Suprapubic skin (tissue), 4 donors: ENCODE results near the gene HAGH. TPM values are rescaled to one million over a fixed set of nuclear protein-coding genes. Genes with fewer than 3 reads are reported as not detected.
A peak's percentile ranks its signal among the peaks of the same experiment; 100 is the strongest.

ENCODE experiments used
- DNase-seq, 2 donors: peaks; one replicate each; pipeline ENCODE4 v3.0.0-alpha.2; 2019; ENCODE audit warnings: low spot score in 2 of 2
- H3K27ac ChIP-seq: fragments of 200-600 bp; sonication (generic); one replicate; pipeline ENCODE4 v1.5.1; 2019
- H3K27me3 ChIP-seq: fragments of 200-600 bp; sonication (generic); one replicate; pipeline ENCODE4 v1.5.1; 2019
- H3K36me3 ChIP-seq: fragments of 200-600 bp; sonication (generic); one replicate; pipeline ENCODE4 v1.5.1; 2019
- H3K4me1 ChIP-seq: fragments of 200-600 bp; sonication (generic); one replicate; pipeline ENCODE4 v1.5.1; 2019
- H3K4me3 ChIP-seq: fragments of 200-600 bp; sonication (generic); one replicate; pipeline ENCODE4 v1.5.1; 2019; ENCODE audit warnings: mild to moderate bottlenecking
- H3K9me3 ChIP-seq: fragments of 200-600 bp; sonication (generic); one replicate; pipeline ENCODE4 v1.5.1; 2019
- CTCF ChIP-seq, 2 donors: fragments of 200-600 bp in 1 of 2; fragments of 450-650 bp in 1 of 2; sonication (generic) in 1 of 2; IDR thresholded peaks; one replicate each; pipeline ENCODE4 v1.5.1; 2016 to 2019; ENCODE audit warnings: antibody characterized with exemption in 2 of 2, mild to moderate bottlenecking in 1 of 2, moderate library complexity in 1 of 2
- EP300 ChIP-seq: sonication (generic); formaldehyde crosslinking; IDR thresholded peaks from one replicate; pipeline ENCODE4 v1.6.1; 2017; ENCODE audit warnings: antibody characterized with exemption
- POLR2A ChIP-seq, 2 donors: fragments of 450-650 bp; IDR thresholded peaks; one replicate each; pipeline ENCODE4 v1.6.1; 2017; ENCODE audit warnings: antibody characterized with exemption in 2 of 2, mild to moderate bottlenecking in 2 of 2, moderate library complexity in 2 of 2
- POLR2AphosphoS5 ChIP-seq, 3 donors: sonication (generic); formaldehyde crosslinking; IDR thresholded peaks; one replicate each; pipeline ENCODE4 v1.6.1; 2017; ENCODE audit warnings: antibody characterized with exemption in 3 of 3
- WGBS: methylation state at CpG from one replicate; pipeline ENCODE4 v1.1.5; 2018; 5-methylcytosine and 5-hydroxymethylcytosine counted together
- total RNA-seq, 4 donors: library from RNA; depleted of rRNA; stranded (reverse); fragments of >200 nt; gene quantifications; one replicate each; pipeline ENCODE4 v1.1.0, GENCODE V29; 2016

Gene HAGH
- total RNA-seq, 4 donors from 2014 or later: 49.8 to 66.6 (median 51.9) TPM

GRCh38 chr16:1815461-1815860, 11.2 kb downstream of the HAGH start:
- peaks cover 62% of the 10 kb centered on the region for H3K36me3 ChIP-seq
- TF ChIP-seq CTCF (IDR thresholded peaks at IDR 0.05) (no peak), POLR2AphosphoS5 (IDR thresholded peaks at IDR 0.05) (no peak), POLR2A (IDR thresholded peaks at IDR 0.05) (no peak), EP300 (no peak)
- no peak for DNase-seq
- no peaks in the 10 kb centered on the region for H3K9me3 ChIP-seq
- H3K4me3 ChIP-seq: no peak overlapping the region
- no peaks in the 10 kb centered on the region for H3K27me3 ChIP-seq
- peaks cover 6% of the 10 kb centered on the region for H3K4me1 ChIP-seq
- no peak overlapping the region for H3K27ac ChIP-seq
- WGBS: 90% methylated on average over 11 of the region's 11 CpGs

GRCh38 chr16:1812732-1813163, 13.9 kb downstream of the HAGH start:
- DNase-seq: peak; percentile 70 to 82
- TF ChIP-seq POLR2AphosphoS5 (IDR thresholded peaks at IDR 0.05) (no peak), POLR2A (IDR thresholded peaks at IDR 0.05) (no peak), CTCF (IDR thresholded peaks at IDR 0.05) (peak; percentile 13 to 32)
- Histone ChIP-seq H3K9me3 (no peaks in the 10 kb centered on the region), H3K4me1 (peaks cover 6% of the 10 kb centered on the region), H3K36me3 (peaks cover 62% of the 10 kb centered on the region), H3K27me3 (no peaks in the 10 kb centered on the region), H3K4me3 (no peak overlapping the region), H3K27ac (no peak overlapping the region)
- WGBS: 20% methylated on average over 15 of the region's 17 CpGs

- H3K4me1 ChIP-seq: peaks cover 6% of the 10 kb centered on the region
- no peaks in the 10 kb centered on the region for H3K27me3 ChIP-seq
- no peak for TF ChIP-seq EP300
- no peak for DNase-seq
- no peak overlapping the region for H3K27ac ChIP-seq
- H3K9me3 ChIP-seq: no peaks in the 10 kb centered on the region
- no peak overlapping the region for H3K4me3 ChIP-seq
- peaks cover 49% of the 10 kb centered on the region for H3K36me3 ChIP-seq
- WGBS: 94% methylated on average over 12 of the region's 16 CpGs
Observed at GRCh38 chr16:1810536-1810935, 16.1 kb downstream of the HAGH start.

- H3K27ac ChIP-seq: no peak overlapping the region
- DNase-seq: no peak
- no peak for TF ChIP-seq CTCF (IDR thresholded peaks at IDR 0.05)
- no peak for TF ChIP-seq POLR2AphosphoS5 (IDR thresholded peaks at IDR 0.05)
- TF ChIP-seq EP300: no peak
- TF ChIP-seq POLR2A (IDR thresholded peaks at IDR 0.05): no peak
- no peaks in the 10 kb centered on the region for H3K9me3 ChIP-seq
- no peak overlapping the region for H3K4me3 ChIP-seq
- 95% methylated on average over 16 of the region's 16 CpGs for WGBS
- H3K36me3 ChIP-seq: peaks cover 48% of the 10 kb centered on the region
- H3K4me1 ChIP-seq: peaks cover 6% of the 10 kb centered on the region
- no peaks in the 10 kb centered on the region for H3K27me3 ChIP-seq
Observed at GRCh38 chr16:1810106-1810505, 16.5 kb downstream of the HAGH start.

- Histone ChIP-seq H3K4me1 (peaks cover 6% of the 10 kb centered on the region), H3K9me3 (no peaks in the 10 kb centered on the region), H3K27ac (no peak overlapping the region), H3K27me3 (no peaks in the 10 kb centered on the region), H3K4me3 (no peak overlapping the region), H3K36me3 (peaks cover 46% of the 10 kb centered on the region)
- DNase-seq: no peak
- 94% methylated on average over 6 of the region's 28 CpGs for WGBS
- TF ChIP-seq EP300 (no peak), POLR2AphosphoS5 (IDR thresholded peaks at IDR 0.05) (no peak), CTCF (IDR thresholded peaks at IDR 0.05) (no peak), POLR2A (IDR thresholded peaks at IDR 0.05) (no peak)
Observed at GRCh38 chr16:1809281-1809801, 17.3 kb downstream of the HAGH start.

- Histone ChIP-seq H3K27me3 (no peaks in the 10 kb centered on the region), H3K36me3 (peaks cover 43% of the 10 kb centered on the region), H3K27ac (no peak overlapping the region), H3K4me1 (peaks cover 6% of the 10 kb centered on the region), H3K4me3 (no peak overlapping the region), H3K9me3 (no peaks in the 10 kb centered on the region)
- 79% methylated on average over 18 of the region's 18 CpGs for WGBS
- DNase-seq: no peak
- TF ChIP-seq POLR2AphosphoS5 (IDR thresholded peaks at IDR 0.05) (no peak), POLR2A (IDR thresholded peaks at IDR 0.05) (no peak), CTCF (IDR thresholded peaks at IDR 0.05) (no peak), EP300 (no peak)
Observed at GRCh38 chr16:1808691-1809090, 17.9 kb downstream of the HAGH start.
